RWPE2 (cell line): Measurements from ENCODE around the gene LBX2.

Experiments
- ATAC-seq: fragments of 200-7000 bp; cut with Tn5 transposase; 3 replicates; pipeline ENCODE4 v1.9.1; 2021; ENCODE audit warnings: low read depth
- DNase-seq: peaks from one replicate; pipeline ENCODE4 v3.0.0-alpha.2; 2020; ENCODE audit warnings: low spot score
- H3K27ac ChIP-seq: fragments of 450-650 bp; 2 replicates; pipeline ENCODE4 v1.5.1; 2017; ENCODE audit warnings: mild to moderate bottlenecking; ENCODE audit not compliant: poor library complexity, severe bottlenecking
- H3K27me3 ChIP-seq: fragments of 250-450 bp; sonication (Bioruptor Pico); 2 replicates; pipeline ENCODE4 v1.5.1; 2021; ENCODE audit warnings: mild to moderate bottlenecking, moderate library complexity; ENCODE audit not compliant: insufficient read depth, poor library complexity, severe bottlenecking
- H3K36me3 ChIP-seq: fragments of 250-450 bp; sonication (Bioruptor Pico); 2 replicates; pipeline ENCODE4 v1.5.1; 2020; ENCODE audit warnings: low read depth, mild to moderate bottlenecking, moderate library complexity
- H3K4me1 ChIP-seq: fragments of 250-450 bp; sonication (Bioruptor Pico); 2 replicates; pipeline ENCODE4 v1.5.1; 2021; ENCODE audit warnings: mild to moderate bottlenecking, moderate library complexity; ENCODE audit not compliant: insufficient read depth, poor library complexity, severe bottlenecking
- H3K4me3 ChIP-seq: fragments of 250-450 bp; sonication (Bioruptor Pico); 2 replicates; pipeline ENCODE4 v1.5.1; 2021; ENCODE audit warnings: mild to moderate bottlenecking, moderate library complexity; ENCODE audit not compliant: severe bottlenecking
- H3K9me3 ChIP-seq: fragments of 250-450 bp; sonication (Bioruptor Pico); 2 replicates; pipeline ENCODE4 v1.5.1; 2021; ENCODE audit warnings: mild to moderate bottlenecking, moderate library complexity; ENCODE audit not compliant: severe bottlenecking
- TF ChIP-seq, protein P1 (sequence below): fragments of 450-650 bp; IDR thresholded peaks from one replicate; pipeline ENCODE4 v1.5.1; 2017; ENCODE audit warnings: mild to moderate bottlenecking, moderate library complexity; ENCODE audit not compliant: poor library complexity, severe bottlenecking

LBX2 gene

DNA sequence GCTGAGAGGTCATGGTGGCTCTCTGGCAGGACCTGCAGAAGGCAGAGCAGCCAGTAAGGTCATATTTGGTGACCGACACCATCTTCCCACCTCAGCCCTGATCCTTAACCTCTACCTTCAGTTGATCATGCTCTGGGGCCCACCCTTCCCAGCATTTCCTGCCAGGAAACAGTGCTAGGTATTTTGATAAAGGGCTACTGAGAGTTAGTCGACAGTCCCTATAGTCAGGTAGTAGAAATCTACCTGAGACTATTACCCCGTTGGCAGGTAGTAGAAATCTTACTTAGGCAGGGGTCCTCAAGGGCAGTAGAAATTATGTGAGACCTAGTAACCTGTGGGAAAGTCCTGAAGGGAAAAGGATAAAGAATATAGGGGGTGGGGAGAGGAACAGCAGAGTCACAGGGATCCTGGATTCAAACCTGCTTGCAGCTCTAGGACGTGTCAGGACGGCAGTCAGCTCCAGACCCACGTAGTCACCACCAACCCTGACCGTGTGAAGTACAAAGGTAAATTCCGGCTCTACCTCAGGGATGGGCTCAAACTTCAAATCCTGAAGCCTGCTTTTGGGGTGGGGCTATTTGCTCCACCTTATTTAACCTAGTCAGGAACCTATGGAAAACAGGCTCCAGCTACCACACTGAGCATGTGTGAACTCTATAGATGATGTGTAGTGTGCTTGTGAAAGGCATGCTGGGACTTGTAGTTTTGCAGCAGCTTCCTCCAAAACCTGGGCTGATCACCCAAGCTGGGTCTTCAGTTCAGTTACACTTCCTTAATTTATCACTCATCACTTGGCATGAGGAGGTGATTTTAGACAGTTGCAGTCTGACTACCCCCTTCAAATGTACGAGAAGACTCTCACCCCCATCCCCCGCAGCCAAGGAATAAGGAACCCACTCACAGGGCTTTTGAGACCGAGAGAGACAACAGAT lies 26.6 kb upstream of the LBX2 start, which contains the start of gene DQX1:
Gene DQX1, minus strand, starts transcription at position 515 of the 932 bp plus-strand sequence. Its CDS starts 502 bp downstream, at position 13.
- no peak within 1 kb of the TSS for H3K4me3 ChIP-seq
- H3K27me3 ChIP-seq, result no peaks in the 10 kb centered on the region
- H3K27ac ChIP-seq, result no peak within 1 kb of the TSS
- TF ChIP-seq, protein P1, sequence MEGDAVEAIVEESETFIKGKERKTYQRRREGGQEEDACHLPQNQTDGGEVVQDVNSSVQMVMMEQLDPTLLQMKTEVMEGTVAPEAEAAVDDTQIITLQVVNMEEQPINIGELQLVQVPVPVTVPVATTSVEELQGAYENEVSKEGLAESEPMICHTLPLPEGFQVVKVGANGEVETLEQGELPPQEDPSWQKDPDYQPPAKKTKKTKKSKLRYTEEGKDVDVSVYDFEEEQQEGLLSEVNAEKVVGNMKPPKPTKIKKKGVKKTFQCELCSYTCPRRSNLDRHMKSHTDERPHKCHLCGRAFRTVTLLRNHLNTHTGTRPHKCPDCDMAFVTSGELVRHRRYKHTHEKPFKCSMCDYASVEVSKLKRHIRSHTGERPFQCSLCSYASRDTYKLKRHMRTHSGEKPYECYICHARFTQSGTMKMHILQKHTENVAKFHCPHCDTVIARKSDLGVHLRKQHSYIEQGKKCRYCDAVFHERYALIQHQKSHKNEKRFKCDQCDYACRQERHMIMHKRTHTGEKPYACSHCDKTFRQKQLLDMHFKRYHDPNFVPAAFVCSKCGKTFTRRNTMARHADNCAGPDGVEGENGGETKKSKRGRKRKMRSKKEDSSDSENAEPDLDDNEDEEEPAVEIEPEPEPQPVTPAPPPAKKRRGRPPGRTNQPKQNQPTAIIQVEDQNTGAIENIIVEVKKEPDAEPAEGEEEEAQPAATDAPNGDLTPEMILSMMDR, result no peak
- H3K36me3 ChIP-seq, result peaks cover 31% of the 10 kb centered on the region
- no peaks in the 10 kb centered on the region for H3K9me3 ChIP-seq
- peaks cover 2% of the 10 kb centered on the region for H3K4me1 ChIP-seq
- peak; percentile 30 for ATAC-seq
- DNase-seq, result no peak

DNA sequence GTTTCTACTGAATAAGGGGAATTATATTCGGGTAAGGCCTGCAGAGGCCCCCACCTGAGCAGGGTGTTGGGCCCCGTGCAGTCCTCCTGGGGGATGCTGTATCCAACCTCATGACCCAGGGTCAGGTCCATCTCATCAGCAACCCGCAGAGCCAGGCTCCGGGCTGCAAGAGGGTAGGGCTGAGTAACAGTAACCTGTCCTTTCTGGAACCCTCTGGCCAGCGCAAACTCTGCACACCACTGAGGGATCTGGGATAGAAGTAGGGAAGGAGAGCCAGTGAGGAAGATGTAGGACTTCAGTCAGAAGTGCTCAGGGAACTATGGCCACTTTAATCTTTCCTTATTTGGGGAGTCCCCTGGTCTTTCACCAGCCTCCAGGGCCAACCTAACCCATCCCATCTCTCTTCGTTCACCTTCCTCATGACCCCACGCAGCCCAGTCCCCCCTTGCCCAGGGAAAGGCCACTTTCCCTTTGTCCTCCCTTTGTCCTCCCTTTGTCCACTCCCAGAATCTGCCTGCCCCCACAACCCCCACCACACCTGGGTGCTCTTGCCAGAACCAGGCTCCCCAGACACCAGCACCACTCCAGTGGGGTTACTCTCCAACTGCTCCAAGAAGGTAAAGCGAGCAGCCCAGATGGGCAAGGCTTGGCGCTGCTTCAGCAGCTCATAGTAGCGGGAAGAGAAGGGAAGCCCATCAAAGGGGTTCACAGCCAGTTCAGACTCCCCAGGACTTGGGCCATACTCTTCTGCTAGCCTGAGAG lies 25.7 kb upstream of the LBX2 start:
- no peaks in the 10 kb centered on the region for H3K27me3 ChIP-seq
- peaks cover 31% of the 10 kb centered on the region for H3K36me3 ChIP-seq
- H3K27ac ChIP-seq, result no peak overlapping the region
- TF ChIP-seq, protein P1, result no peak
- peaks cover 2% of the 10 kb centered on the region for H3K4me1 ChIP-seq
- ATAC-seq, result no peak
- peak; percentile 36 for DNase-seq
- no peak overlapping the region for H3K4me3 ChIP-seq
- no peaks in the 10 kb centered on the region for H3K9me3 ChIP-seq

DNA sequence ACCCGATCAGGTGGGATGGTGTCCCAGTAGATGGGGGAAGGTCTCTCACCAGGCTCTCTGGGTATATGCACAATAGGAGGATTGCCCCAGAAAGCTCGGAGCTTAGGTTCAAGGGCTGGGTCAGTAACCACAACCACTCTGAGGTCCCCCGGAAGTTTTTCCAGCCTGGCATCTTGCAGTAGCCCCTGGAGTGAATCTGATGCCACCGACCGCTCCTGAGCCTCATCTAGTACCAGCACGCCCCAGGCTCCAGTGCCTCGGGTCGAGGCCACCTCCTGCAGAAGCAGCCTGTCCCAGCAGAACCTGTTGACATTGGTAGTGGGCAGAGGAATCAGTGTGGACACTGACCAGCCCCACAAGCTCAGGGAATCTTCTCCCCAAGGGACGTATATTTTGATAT lies 24.6 kb upstream of the LBX2 start:
- no peak for DNase-seq
- Histone ChIP-seq H3K4me1 (peaks cover 2% of the 10 kb centered on the region), H3K9me3 (no peaks in the 10 kb centered on the region), H3K27me3 (peaks cover 10% of the 10 kb centered on the region), H3K4me3 (no peak overlapping the region), H3K36me3 (peaks cover 31% of the 10 kb centered on the region), H3K27ac (no peak overlapping the region)
- TF ChIP-seq, protein P1, result no peak
- no peak for ATAC-seq

DNA sequence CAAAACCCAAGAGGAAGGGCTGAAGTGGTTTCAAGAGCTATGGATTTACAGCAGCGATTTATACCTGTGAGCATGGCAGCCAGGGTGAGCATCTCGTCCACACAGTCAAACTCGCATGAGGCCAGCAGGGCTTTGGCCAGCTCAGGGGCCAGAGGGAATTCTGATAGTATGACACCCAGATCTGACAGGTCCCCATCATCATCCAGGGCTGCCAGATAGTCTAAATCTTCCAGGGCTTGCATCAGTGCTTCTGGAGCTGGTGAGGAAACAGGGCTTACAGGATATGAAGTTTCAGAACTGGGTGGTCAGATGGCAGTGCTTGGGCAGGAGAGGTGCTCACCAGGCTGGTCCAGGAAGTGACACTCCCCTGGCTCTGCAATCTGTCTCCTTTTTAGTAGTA lies 23.1 kb upstream of the LBX2 start:
- ATAC-seq, result no peak
- Histone ChIP-seq H3K27ac (no peak overlapping the region), H3K27me3 (peaks cover 23% of the 10 kb centered on the region), H3K9me3 (no peaks in the 10 kb centered on the region), H3K36me3 (peaks cover 19% of the 10 kb centered on the region), H3K4me3 (no peak overlapping the region), H3K4me1 (peaks cover 2% of the 10 kb centered on the region)
- DNase-seq, result no peak
- TF ChIP-seq, protein P1, result no peak
